Activated CD4-positive, alpha-beta T cell treated with anti-CD3 and anti-CD28 coated beads, Interleukin-2, Interleukin-4, amounts not matched to agents 100 ng/mL and 50 ng/mL, durations not matched to agents 16 hours and 8 hours (primary cell): ENCODE measurements around the gene SGCA.

ENCODE experiments used
- DNase-seq: peaks from one replicate; pipeline ENCODE4 v3.0.0-alpha.2; 2020; ENCODE audit warnings: low spot score

Gene SGCA

DNA sequence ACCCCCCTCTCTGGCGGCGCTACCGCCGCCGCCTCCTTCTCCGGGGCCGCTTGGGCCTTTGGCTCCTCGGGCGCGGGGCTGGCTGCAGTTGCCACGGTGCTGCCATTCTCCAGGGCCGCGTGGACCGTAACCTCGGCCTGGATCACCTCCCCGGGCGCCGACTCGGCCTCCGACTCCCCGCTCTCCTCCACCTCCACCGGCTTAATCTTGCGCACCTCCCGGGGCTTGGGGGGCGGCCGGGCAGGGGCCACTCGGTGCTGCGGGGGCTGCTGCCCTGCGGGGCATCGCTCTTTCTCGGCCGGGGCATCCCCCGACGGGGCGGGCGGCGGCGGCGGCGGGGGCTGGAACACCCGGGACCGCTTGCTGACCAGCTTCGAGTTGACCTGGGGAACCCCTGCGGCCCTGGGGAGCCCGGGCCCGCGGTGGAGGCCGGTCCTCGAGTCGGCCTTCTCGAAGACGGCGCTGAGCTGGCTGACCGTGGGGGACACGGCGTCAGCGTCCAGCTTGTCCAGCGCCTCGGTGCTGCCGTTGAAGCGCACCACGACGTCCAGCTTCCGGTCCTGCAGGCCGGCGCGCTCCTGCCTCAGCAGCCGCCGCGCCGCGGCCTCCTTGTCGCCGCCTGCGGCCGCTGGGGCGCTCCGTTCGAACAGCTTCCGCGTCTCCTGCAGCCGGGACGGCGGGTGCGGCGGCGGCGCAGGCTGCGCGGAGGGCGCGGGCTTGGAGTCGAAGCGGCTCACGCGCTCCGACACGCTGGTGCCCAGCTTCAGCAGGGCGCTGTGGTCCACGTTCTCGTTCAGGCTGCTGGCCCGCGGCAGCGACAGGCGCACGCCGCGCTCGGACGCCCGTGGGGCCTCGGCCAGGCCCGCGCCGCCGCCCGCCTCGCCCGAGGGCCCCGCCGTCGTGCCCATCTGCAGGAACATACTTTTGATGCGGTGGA lies 16.1 kb upstream of the SGCA start:
- peak; percentile 50 for DNase-seq

DNA sequence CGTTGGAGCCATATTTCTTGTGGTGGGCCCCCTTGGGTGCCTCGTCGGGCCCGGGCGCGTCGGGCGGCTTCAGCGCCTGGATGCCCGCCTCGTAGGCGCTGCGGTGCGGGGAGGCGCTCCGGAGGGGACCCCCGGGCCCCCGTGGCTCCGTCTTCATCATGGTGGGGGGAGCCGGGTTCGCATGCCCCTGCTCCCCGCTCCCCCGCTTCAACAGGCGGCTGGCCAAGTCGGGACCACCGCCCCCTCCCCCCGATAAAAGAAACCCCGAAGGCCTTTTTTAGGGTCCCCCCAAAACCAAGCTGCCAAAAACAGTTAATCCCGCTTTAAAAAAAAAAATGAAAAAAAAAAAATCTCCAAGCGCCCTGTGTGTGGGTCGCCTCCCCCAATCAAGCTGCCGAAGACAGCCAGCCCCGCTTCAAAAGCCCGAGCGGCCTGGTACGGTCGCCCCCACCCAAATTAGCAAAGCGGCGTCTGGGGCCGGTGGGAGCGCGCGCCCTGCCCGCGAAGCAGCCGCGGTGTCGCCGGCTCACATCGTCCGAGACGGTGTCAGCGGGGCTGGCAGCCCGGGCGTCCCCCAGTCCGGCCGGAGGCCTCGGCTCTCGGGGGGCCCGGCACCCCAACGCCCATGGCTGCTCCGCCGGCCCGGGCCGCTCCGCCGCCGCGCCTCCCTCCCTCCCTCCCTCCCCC lies 15.3 kb upstream of the SGCA start, which contains the start of gene PPP1R9B:
TSS of gene PPP1R9B (minus strand) at position 324 of the 687 bp plus-strand sequence. CDS start at position 160, 164 bp downstream.
- DNase-seq, result no peak

DNA sequence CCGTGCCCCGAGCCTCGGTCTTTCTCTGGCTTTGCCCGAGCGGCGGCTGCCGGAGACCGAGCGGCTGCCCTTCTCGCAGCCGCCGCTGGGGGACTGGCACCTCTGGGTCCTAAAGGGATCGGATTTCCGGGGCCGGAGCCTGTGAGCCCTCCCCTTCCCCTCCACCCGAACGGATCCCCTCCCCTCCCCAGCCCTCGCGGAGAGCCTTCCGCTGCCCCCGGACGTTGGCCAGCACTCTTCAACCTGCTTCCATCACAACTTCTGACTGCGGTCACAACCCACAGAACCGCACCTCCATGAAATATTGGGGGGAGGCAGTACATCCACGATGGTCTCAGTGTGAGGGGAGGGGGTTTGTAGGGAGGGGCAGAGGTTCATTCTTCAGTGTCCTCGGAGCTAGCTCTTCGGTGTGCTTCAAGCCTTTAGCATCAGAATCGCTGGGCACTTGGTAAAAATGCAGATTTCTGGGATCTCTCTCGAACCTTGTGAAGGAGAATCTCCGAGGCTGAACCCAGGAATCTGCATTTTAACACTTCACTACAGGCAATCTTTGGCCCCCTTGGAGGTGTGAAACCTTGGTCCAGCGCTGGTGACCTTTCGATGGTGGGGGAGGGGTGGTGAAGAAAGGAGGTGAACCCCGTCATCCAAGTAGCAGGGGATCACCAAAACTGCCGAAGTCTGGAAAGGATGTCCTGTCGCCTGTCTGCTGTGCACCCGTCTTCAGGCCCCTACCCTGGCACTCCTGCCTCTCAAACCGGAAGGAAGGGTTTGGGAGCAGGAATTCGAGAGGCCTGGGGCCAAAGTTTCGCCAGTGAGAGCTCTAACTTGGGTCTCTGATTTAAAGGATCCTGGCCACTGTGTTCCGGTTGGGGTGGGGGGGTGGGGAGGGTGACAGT lies 14.5 kb upstream of the SGCA start:
- peak; percentile 93 for DNase-seq

DNA sequence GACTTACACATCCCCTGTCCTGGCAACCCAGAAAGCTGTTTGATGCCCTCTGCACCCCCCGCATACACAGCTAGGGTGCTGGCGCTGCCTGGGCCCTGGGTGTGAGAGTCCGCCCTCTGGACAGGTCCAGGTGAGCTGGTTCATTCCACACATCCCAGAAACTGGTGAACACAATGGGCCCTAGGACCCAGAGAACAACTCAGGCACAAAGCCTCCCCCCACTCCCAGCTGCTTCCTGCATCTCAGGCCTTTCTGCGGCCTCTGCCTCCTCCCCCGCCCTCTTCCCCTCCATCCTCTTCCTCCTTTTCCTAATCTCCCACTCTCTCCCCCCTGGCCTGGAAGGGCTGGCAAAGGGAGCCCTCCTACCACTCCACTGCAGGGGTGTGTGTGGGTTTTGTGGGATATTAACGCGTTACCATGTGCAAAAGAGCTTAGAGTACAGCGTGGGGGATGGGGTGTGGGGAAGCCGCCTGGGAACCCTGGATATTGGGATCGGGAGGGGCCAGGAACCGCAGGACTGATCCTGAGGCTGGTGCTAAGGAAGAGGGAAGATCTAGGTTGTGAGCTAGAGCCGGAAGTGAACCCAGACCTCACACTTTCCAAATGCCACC lies 13.8 kb upstream of the SGCA start:
- DNase-seq, result peak; percentile 67

- no peak for DNase-seq
Observed at GRCh38 chr17:50152736-50153135, 13.1 kb upstream of the SGCA start.

DNA sequence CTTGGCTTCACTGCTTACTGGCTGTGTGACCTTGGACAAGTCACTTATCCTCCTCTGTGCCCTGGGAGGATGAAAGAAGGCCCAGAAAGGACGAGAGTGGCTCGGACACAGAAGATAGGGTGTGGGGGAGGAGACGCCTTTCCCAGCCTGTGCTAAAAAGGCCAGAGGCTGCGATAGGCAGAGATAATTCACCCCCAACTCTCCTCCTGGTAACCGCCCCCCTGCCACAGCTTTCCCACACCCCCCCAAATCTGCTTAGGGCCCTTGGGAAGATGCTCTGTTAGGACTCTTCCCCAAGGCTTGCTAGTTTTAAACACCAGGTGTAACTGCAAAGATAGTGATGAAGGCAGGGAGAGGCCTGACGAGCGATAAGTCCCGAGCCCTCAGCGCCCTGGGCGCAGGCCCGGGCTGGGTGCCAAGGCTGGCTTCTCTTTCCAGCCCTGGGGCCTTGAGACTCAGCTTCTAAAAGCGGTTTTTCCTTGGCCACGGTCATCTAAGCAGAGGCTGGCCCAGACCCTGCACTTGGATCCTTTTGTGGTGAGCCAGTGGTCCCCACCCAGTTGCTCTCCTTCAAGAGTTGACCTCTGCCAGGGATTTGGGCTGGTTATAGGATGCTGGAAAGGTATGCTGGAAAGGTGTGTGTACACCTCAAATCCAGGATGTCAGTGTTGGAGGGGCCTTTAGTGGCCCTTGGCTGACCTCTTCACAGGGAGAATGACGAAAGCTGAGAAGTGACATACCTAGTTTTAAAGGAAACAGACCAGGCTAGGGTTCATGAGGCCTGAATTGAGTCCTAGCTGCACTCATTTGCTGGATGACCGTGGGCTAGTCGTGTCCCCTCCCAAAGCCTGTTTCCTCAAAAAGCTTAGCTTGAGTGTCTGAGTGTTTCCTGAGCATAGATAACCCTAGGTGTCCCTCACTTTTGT lies 11.9 kb upstream of the SGCA start:
- DNase-seq, result no peak

DNA sequence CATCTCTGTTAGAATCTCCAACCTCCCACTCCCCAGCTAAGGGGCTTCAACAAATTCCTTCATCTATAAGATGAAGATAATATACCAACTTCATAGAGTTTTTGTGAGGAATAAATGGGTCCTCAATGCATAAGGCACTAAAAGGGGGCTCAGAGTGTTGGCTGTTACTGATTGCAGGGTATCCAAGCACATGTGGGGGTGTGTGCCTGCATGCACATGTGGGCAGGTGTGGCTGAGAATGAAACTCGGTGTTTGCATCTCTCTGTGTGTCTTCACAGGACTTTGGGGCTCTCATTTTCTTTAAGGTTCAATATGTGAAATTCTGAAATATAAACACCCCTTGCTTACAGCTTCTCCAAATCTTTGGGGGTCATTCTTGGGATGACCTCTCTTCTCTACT lies 11.2 kb upstream of the SGCA start:
- no peak for DNase-seq

DNA sequence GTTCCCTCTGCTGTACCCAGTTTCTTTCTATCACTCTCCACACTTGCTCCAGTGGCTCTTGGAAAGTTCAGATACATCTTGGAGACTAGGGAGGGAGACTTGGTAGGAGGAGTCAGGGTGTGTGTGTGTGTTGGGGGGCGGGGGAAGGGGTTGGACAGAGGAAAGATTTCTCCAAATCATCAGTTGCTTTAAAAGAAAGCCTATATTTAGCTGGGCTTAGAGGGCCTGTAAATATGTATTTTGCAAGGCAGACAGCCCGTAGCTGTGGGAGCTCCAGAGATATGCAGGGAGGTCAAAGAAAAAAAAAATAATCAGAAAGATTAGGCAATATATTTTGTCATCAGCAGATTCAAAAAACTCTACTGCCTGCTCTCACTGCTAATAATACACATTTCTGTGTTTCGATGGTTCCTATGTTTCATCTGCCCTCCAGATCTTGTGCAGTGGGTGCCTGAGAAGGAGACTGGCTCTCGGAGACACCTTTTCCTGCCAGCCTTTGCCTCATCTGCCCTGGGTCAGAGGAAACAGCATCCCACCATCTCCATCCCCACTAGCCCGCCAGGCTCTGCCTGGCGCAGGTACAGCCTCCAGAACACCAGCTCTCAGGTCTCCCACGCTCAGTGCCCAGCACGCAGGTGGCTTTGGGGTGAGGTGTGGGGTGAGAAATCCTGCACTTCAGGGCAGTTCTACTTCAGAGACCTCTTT lies 10.5 kb upstream of the SGCA start:
- DNase-seq, result no peak

GRCh38 chr17:50157891-50158290 lies 7.9 kb upstream of the SGCA start:
- DNase-seq, result no peak

DNA sequence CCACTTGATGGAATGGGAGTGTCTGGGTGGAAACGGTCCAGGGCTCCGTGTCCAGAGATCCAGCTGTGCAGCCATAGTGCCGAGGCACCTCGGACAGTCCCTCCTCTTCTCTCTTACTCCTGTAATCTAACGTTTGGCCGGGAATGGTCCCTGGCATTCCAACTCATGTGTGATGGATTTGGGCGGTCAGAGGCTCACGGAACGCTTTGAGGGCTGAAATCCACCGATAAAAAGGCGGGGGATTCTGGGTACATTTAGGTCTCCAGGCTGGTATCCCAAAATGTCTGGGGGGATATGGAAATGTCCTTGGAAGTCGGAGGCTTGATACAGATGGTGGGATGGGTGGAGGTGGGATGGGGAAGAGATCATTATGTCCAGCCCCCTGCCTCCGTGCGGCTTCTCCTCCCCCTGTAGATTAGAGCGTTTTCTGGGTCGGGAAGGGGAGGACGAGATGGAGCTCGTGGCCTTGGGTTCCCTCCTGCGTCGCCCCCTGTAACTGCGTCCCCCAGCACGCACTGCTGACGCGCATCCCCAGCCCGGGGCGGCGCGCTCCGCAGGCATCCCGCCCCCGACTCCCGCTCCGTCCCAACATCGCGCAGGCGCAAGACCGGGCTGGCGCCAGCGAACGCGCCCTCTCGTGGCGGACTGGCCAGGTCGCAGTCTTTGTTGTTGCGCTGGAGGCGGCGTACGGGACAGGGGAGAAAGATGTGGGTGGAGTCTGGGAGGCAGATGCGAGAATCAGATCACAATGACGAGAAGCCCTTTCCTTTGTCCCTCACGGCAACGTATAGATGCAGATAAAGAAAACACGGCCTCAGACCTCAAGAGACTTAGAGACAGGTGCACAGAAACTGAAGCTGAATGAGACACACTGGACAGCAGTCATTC lies 4.5 kb upstream of the SGCA start:
- peak; percentile 97 for DNase-seq

- no peak for DNase-seq
Observed at GRCh38 chr17:50161911-50162288, 3.9 kb upstream of the SGCA start.

- no peak for DNase-seq
Observed at GRCh38 chr17:50162466-50163254, 3.1 kb upstream of the SGCA start.

GRCh38 chr17:50163843-50164696 lies 1.7 kb upstream of the SGCA start:
- no peak for DNase-seq

- DNase-seq, result no peak
Observed at GRCh38 chr17:50164697-50164988, 1.2 kb upstream of the SGCA start.

- no peak for DNase-seq
Observed at GRCh38 chr17:50165066-50165465, 739 bp upstream of the SGCA start.

- DNase-seq, result no peak
Observed at GRCh38 chr17:50165466-50165865, 339 bp upstream of the SGCA start.

- DNase-seq, result no peak
Observed at GRCh38 chr17:50166518-50167181, 845 bp downstream of the SGCA start.
